Activated T-cell treated with anti-CD3 and anti-CD28 coated beads, Interleukin-2, amount 50 U/mL, for 4 hours (primary cell): ENCODE data around the gene ZNF785. TPM values are rescaled to one million over a fixed set of nuclear protein-coding genes. Genes with fewer than 3 reads are reported as not detected.
"Not testable (repeated sequence)": the region's sequence is repeated elsewhere in the genome, so short reads cannot be mapped to it uniquely, and the experiment has no call there.

Experiments
- ATAC-seq, 2 donors: fragments of 200-7000 bp; cut with Tn5 transposase; one replicate each; pipeline ENCODE4 v1.10.0; 2021
- DNase-seq: peaks from one replicate; pipeline ENCODE4 v3.0.0-alpha.2; 2020
- H3K27me3 Mint-ChIP-seq: one replicate; pipeline ENCODE4 v1.8.0; 2021; ENCODE audit warnings: low read depth, mixed read lengths
- H3K36me3 Mint-ChIP-seq: one replicate; pipeline ENCODE4 v1.8.0; 2022; ENCODE audit warnings: mixed read lengths; ENCODE audit not compliant: insufficient read depth
- H3K4me1 Mint-ChIP-seq: one replicate; pipeline ENCODE4 v1.8.0; 2021; ENCODE audit warnings: low read depth, mixed read lengths
- H3K4me3 Mint-ChIP-seq: one replicate; pipeline ENCODE4 v1.8.0; 2021; ENCODE audit warnings: mild to moderate bottlenecking, moderate library complexity, mixed read lengths
- H3K9me3 Mint-ChIP-seq: one replicate; pipeline ENCODE4 v1.8.0; 2021; ENCODE audit warnings: mixed read lengths
- total RNA-seq, 3 donors: library from RNA; stranded (reverse); gene quantifications; one replicate each; pipeline ENCODE4 v1.2.1, GENCODE V29; 2021

ZNF785 gene
- total RNA-seq, 3 donors from 2014 or later, result 4.7 to 9.5 (median 6.8) TPM

GRCh38 chr16:30609926-30610839, 24.7 kb upstream of the ZNF785 start, which contains the start of gene ZNF689:
ZNF689 (minus strand) TSS chr16:30610389; CDS start chr16:30610041, 348 bp downstream.
- DNase-seq, result peak; percentile 93
- peak within 1 kb of the TSS; percentile 91 for H3K4me3 Mint-ChIP-seq
- H3K36me3 Mint-ChIP-seq, result peaks cover 14% of the 10 kb centered on the region
- H3K4me1 Mint-ChIP-seq, result peaks cover 11% of the 10 kb centered on the region
- H3K9me3 Mint-ChIP-seq, result no peaks in the 10 kb centered on the region
- ATAC-seq, result peak; percentile 89 to 91
- no peaks in the 10 kb centered on the region for H3K27me3 Mint-ChIP-seq

DNA sequence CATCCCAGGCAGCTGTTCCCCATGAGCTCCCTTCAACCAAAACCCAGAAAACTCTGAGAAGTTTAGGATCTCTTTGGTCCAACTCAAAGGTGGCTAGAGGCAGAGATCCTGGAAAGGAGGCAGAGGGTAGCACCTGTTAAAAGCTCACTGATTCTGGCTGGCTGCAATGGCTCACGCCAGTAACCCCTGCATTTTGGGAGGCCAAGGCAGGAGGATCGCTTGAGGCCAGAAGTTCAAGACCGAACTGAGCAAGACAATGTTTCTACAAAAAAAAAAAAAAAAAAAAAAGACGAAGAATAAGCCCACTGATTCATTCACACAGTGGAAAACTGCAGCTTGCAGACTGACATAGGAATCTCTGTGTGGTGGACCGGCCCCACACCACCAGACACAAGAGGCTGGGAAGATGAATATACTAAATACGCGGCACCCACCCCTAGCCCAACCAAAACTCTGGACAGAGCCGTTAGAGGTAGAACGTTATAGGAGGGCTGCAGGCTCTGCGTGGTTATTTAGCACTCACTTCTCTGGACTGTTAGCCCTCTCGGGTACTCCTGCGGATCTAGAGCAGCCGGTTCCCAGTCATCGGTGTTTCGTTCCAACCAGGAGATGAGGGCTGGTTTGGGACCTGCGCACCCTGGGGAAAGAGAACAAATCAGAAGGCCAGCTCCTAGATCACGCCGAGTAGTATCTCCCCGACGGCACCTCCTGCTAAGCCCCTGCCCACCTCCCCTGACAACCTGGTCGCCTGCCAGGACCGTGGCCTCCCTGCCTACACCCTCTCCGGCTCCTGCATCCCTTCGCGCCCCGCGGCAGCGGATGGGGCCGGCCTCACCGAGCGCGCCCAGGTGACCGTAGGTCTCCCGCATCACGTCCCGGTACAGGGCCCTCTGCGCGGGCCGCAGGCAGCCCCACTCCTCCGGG, 23.8 kb upstream of the ZNF785 start:
- ATAC-seq, result peak; percentile 61 to 70
- peak; percentile 20 for DNase-seq
- H3K4me3 Mint-ChIP-seq, result peak overlapping the region; percentile 91
- peaks cover 20% of the 10 kb centered on the region for H3K36me3 Mint-ChIP-seq
- H3K9me3 Mint-ChIP-seq, result no peaks in the 10 kb centered on the region
- H3K4me1 Mint-ChIP-seq, result peaks cover 11% of the 10 kb centered on the region
- H3K27me3 Mint-ChIP-seq, result no peaks in the 10 kb centered on the region

DNA sequence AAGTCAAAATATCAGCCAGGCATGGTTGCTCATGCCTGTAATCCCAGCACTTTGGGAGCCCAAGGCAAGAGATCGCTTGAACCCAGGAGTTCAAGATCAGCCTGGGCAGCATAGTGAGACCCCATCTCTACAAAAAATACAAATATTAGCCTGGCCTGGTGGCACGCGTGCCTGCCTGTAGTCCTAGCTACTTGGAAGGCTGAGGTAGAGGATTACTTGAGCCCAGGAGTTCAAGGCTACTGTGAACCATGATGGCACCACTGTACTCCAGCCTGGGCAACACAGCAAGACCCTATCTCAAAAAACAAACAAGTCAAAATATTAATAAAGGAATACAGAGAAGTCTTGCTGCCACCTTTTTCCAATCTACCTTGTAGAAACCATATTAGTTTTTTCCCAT, 20.5 kb upstream of the ZNF785 start:
- ATAC-seq, result no peak
- H3K36me3 Mint-ChIP-seq, result peaks cover 28% of the 10 kb centered on the region
- peaks cover 11% of the 10 kb centered on the region for H3K4me1 Mint-ChIP-seq
- no peak for DNase-seq
- no peak overlapping the region for H3K4me3 Mint-ChIP-seq
- no peaks in the 10 kb centered on the region for H3K27me3 Mint-ChIP-seq
- no peaks in the 10 kb centered on the region for H3K9me3 Mint-ChIP-seq

GRCh38 chr16:30605158-30605557, 19.7 kb upstream of the ZNF785 start:
- Mint-ChIP-seq H3K9me3 (no peaks in the 10 kb centered on the region), H3K36me3 (peaks cover 28% of the 10 kb centered on the region), H3K4me1 (peaks cover 7% of the 10 kb centered on the region), H3K4me3 (no peak overlapping the region), H3K27me3 (no peaks in the 10 kb centered on the region)
- DNase-seq, result no peak
- ATAC-seq, result no peak

- Mint-ChIP-seq H3K27me3 (no peaks in the 10 kb centered on the region), H3K4me3 (no peak overlapping the region), H3K4me1 (peaks cover 7% of the 10 kb centered on the region), H3K36me3 (peaks cover 28% of the 10 kb centered on the region), H3K9me3 (no peaks in the 10 kb centered on the region)
- no peak for ATAC-seq
- no peak for DNase-seq
Measured at GRCh38 chr16:30604316-30604947, 18.9 kb upstream of the ZNF785 start.

- H3K9me3 Mint-ChIP-seq, result no peaks in the 10 kb centered on the region
- no peak overlapping the region for H3K4me3 Mint-ChIP-seq
- peaks cover 28% of the 10 kb centered on the region for H3K36me3 Mint-ChIP-seq
Measured at GRCh38 chr16:30603945-30604315, 18.4 kb upstream of the ZNF785 start.

GRCh38 chr16:30602616-30603277, 17.2 kb upstream of the ZNF785 start:
- Mint-ChIP-seq H3K4me3 (no peak overlapping the region), H3K9me3 (no peaks in the 10 kb centered on the region), H3K36me3 (peaks cover 27% of the 10 kb centered on the region), H3K27me3 (no peaks in the 10 kb centered on the region), H3K4me1 (no peaks in the 10 kb centered on the region)
- no peak for ATAC-seq
- DNase-seq, result no peak

More at GRCh38 chr16:30603945-30604315, 18.4 kb upstream of the ZNF785 start:
- Mint-ChIP-seq H3K4me1 (peaks cover 6% of the 10 kb centered on the region), H3K27me3 (no peaks in the 10 kb centered on the region)
- ATAC-seq, result no peak
- DNase-seq, result no peak

GRCh38 chr16:30601966-30602365, 16.5 kb upstream of the ZNF785 start:
- Mint-ChIP-seq H3K4me3 (no peak overlapping the region), H3K9me3 (no peaks in the 10 kb centered on the region), H3K27me3 (no peaks in the 10 kb centered on the region), H3K36me3 (peaks cover 23% of the 10 kb centered on the region), H3K4me1 (no peaks in the 10 kb centered on the region)
- DNase-seq, result no peak
- no peak for ATAC-seq

DNA sequence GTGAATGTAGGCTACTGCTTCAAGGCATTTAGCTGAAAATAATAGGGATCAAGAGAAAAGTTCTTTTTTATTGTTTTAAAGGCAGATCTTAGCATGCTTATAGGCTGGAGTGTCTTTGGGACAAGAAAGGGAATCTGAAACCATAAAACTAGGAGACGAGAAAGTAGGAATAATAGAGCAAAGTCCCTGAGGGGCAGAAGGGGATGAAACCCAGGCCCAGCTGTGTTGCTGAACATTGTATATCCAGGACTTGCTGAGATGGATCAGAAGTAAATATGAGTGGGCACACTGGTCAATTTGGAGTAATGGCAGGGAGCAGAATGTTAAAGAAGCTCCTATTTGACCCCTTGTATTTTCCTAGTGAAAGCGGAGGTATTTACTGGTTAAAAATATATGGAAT, 15.4 kb upstream of the ZNF785 start:
- no peak overlapping the region for H3K4me3 Mint-ChIP-seq
- H3K9me3 Mint-ChIP-seq, result no peaks in the 10 kb centered on the region
- H3K4me1 Mint-ChIP-seq, result no peaks in the 10 kb centered on the region
- H3K27me3 Mint-ChIP-seq, result no peaks in the 10 kb centered on the region
- peaks cover 19% of the 10 kb centered on the region for H3K36me3 Mint-ChIP-seq
- DNase-seq (no peak), ATAC-seq (no peak)

- H3K36me3 Mint-ChIP-seq, result peaks cover 14% of the 10 kb centered on the region
- H3K27me3 Mint-ChIP-seq, result no peaks in the 10 kb centered on the region
Measured at GRCh38 chr16:30600215-30600614, 14.7 kb upstream of the ZNF785 start.

GRCh38 chr16:30592871-30593270, 7.4 kb upstream of the ZNF785 start:
- Mint-ChIP-seq H3K27me3 (no peaks in the 10 kb centered on the region), H3K4me1 (no peaks in the 10 kb centered on the region), H3K36me3 (no peaks in the 10 kb centered on the region), H3K4me3 (no peak overlapping the region), H3K9me3 (no peaks in the 10 kb centered on the region)
- DNase-seq, result no peak
- ATAC-seq, result no peak

More at GRCh38 chr16:30600215-30600614, 14.7 kb upstream of the ZNF785 start:
- ATAC-seq, result no peak
- Mint-ChIP-seq H3K9me3 (no peaks in the 10 kb centered on the region), H3K4me1 (no peaks in the 10 kb centered on the region), H3K4me3 (no peak overlapping the region)
- no peak for DNase-seq

- not testable (repeated sequence) for H3K4me1 Mint-ChIP-seq, H3K9me3 Mint-ChIP-seq
Measured at GRCh38 chr16:30590869-30591268, 5.4 kb upstream of the ZNF785 start.

GRCh38 chr16:30589582-30589981, 4.1 kb upstream of the ZNF785 start:
- ATAC-seq, result not testable (repeated sequence)

More at GRCh38 chr16:30590869-30591268, 5.4 kb upstream of the ZNF785 start:
- not testable (repeated sequence) for H3K27me3 Mint-ChIP-seq, DNase-seq, ATAC-seq, H3K36me3 Mint-ChIP-seq, H3K4me3 Mint-ChIP-seq

More at GRCh38 chr16:30589582-30589981, 4.1 kb upstream of the ZNF785 start:
- not testable (repeated sequence) for H3K27me3 Mint-ChIP-seq, H3K9me3 Mint-ChIP-seq, H3K4me3 Mint-ChIP-seq, H3K36me3 Mint-ChIP-seq, DNase-seq
- H3K4me1 Mint-ChIP-seq, result peaks cover 15% of the 10 kb centered on the region
